Sigmoid colon (tissue), 4 donors: Measurements from ENCODE around the gene RAB1B.

Source experiments
- POLR2AphosphoS5 ChIP-seq, 4 donors: sonication (generic); formaldehyde crosslinking; IDR thresholded peaks; one replicate each; pipeline ENCODE4 v1.6.1; 2017; ENCODE audit warnings: antibody characterized with exemption in 4 of 4
- TF ChIP-seq, protein P1 (sequence below), 4 experiments: fragments of 450-650 bp in 3 of 4; fragments of 200-600 bp in 1 of 4; IDR thresholded peaks; one replicate each; pipeline ENCODE4 v1.5.1; 2016 to 2019; ENCODE audit warnings: antibody characterized with exemption in 4 of 4, mild to moderate bottlenecking in 3 of 4, moderate library complexity in 2 of 4

DNA sequence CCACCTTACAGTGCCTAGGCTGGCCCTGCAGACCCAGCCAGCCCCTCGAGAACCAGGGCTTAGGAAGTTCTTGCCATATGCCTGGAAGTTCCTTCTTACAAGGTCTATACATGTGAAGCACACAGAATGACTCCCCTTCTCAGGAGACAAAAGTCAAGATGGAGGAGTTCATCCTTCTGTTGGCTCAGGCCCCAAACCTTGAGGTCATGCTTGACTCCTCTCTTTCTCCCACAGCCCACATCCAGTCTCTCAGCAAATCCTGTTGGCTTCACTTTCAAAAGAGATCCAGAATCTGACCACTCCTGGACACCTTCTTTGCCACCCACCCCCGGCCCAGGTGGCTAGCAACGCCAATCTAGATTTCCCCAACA lies 50.1 kb downstream of the RAB1B start:
- TF ChIP-seq, protein P1, sequence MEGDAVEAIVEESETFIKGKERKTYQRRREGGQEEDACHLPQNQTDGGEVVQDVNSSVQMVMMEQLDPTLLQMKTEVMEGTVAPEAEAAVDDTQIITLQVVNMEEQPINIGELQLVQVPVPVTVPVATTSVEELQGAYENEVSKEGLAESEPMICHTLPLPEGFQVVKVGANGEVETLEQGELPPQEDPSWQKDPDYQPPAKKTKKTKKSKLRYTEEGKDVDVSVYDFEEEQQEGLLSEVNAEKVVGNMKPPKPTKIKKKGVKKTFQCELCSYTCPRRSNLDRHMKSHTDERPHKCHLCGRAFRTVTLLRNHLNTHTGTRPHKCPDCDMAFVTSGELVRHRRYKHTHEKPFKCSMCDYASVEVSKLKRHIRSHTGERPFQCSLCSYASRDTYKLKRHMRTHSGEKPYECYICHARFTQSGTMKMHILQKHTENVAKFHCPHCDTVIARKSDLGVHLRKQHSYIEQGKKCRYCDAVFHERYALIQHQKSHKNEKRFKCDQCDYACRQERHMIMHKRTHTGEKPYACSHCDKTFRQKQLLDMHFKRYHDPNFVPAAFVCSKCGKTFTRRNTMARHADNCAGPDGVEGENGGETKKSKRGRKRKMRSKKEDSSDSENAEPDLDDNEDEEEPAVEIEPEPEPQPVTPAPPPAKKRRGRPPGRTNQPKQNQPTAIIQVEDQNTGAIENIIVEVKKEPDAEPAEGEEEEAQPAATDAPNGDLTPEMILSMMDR (IDR thresholded peaks at IDR 0.05), result no peak
- no peak for TF ChIP-seq POLR2AphosphoS5 (IDR thresholded peaks at IDR 0.05)
